Progenitor cell of endocrine pancreas (in vitro differentiated cells): Measurements from ENCODE around the gene OGG1. TPM values are rescaled to one million over a fixed set of nuclear protein-coding genes. Genes with fewer than 3 reads are reported as not detected.

Experiments
- DNase-seq: peaks from one replicate; pipeline ENCODE4 v3.0.0; 2021; ENCODE audit warnings: low spot score; ENCODE audit not compliant: unreplicated experiment
- H3K27ac Mint-ChIP-seq: 2 replicates; pipeline ENCODE4 v1.8.0; 2021; ENCODE audit warnings: mild to moderate bottlenecking, moderate library complexity, mixed read lengths
- H3K27me3 Mint-ChIP-seq: 2 replicates; pipeline ENCODE4 v1.8.0; 2021; ENCODE audit warnings: mixed read lengths
- H3K36me3 Mint-ChIP-seq: 2 replicates; pipeline ENCODE4 v1.8.0; 2022; ENCODE audit warnings: mixed read lengths; ENCODE audit not compliant: insufficient read depth
- H3K4me1 Mint-ChIP-seq: 2 replicates; pipeline ENCODE4 v1.8.0; 2021; ENCODE audit warnings: low read depth, mixed read lengths
- H3K4me3 Mint-ChIP-seq: 2 replicates; pipeline ENCODE4 v1.8.0; 2021; ENCODE audit warnings: low read depth, mild to moderate bottlenecking, moderate library complexity, mixed read lengths
- H3K9me3 Mint-ChIP-seq: 2 replicates; pipeline ENCODE4 v1.8.0; 2021; ENCODE audit warnings: low read depth, mixed read lengths
- CTCF ChIP-seq: fragments of 200-600 bp; sonication (generic); IDR thresholded peaks from one replicate; pipeline ENCODE4 v1.5.0; 2021; ENCODE audit warnings: antibody characterized with exemption, mild to moderate bottlenecking; ENCODE audit not compliant: unreplicated experiment
- total RNA-seq: library from RNA; stranded (reverse); gene quantifications from 2 replicates; pipeline ENCODE4 v1.2.1, GENCODE V29; 2021

Gene OGG1
- total RNA-seq, 1 donor from 2014 or later: 47.7 TPM

GRCh38 chr3:9800529-9800928 lies 50.8 kb downstream of the OGG1 start:
- H3K27me3 Mint-ChIP-seq: no peaks in the 10 kb centered on the region
- H3K4me1 Mint-ChIP-seq: no peaks in the 10 kb centered on the region
- H3K27ac Mint-ChIP-seq: no peak overlapping the region
- peak; percentile 42 for TF ChIP-seq CTCF
- DNase-seq: no peak
- no peak overlapping the region for H3K4me3 Mint-ChIP-seq
- H3K36me3 Mint-ChIP-seq: peaks cover 26% of the 10 kb centered on the region
- no peaks in the 10 kb centered on the region for H3K9me3 Mint-ChIP-seq

GRCh38 chr3:9803494-9803893 lies 53.7 kb downstream of the OGG1 start:
- Mint-ChIP-seq H3K27me3 (no peaks in the 10 kb centered on the region), H3K9me3 (no peaks in the 10 kb centered on the region), H3K27ac (peak overlapping the region; percentile 38), H3K36me3 (peaks cover 20% of the 10 kb centered on the region), H3K4me1 (no peaks in the 10 kb centered on the region), H3K4me3 (no peak overlapping the region)
- DNase-seq: no peak
- TF ChIP-seq CTCF: no peak

- H3K27ac Mint-ChIP-seq: no peak overlapping the region
- H3K4me1 Mint-ChIP-seq: peaks cover 4% of the 10 kb centered on the region
- H3K36me3 Mint-ChIP-seq: peaks cover 19% of the 10 kb centered on the region
- H3K27me3 Mint-ChIP-seq: no peaks in the 10 kb centered on the region
- H3K4me3 Mint-ChIP-seq: no peak overlapping the region
- no peak for DNase-seq
- no peaks in the 10 kb centered on the region for H3K9me3 Mint-ChIP-seq
- no peak for TF ChIP-seq CTCF
Observed at GRCh38 chr3:9804996-9805395, 55.2 kb downstream of the OGG1 start.

GRCh38 chr3:9806137-9806536 lies 56.4 kb downstream of the OGG1 start:
- Mint-ChIP-seq H3K36me3 (peaks cover 17% of the 10 kb centered on the region), H3K9me3 (no peaks in the 10 kb centered on the region), H3K27ac (peak overlapping the region; percentile 20), H3K4me1 (peaks cover 7% of the 10 kb centered on the region), H3K4me3 (no peak overlapping the region), H3K27me3 (peaks cover 6% of the 10 kb centered on the region)
- no peak for TF ChIP-seq CTCF
- no peak for DNase-seq

Other genes starting within 250 kb of the OGG1 start
- gene LHFPL4, start 196.1 kb upstream of the OGG1 start, total RNA-seq: 0.55 and 0.64 TPM in 2 replicates
- gene MTMR14, start 100.4 kb upstream of the OGG1 start, total RNA-seq: 39.4 and 42.3 TPM in 2 replicates
- gene CPNE9, start 46.1 kb upstream of the OGG1 start, total RNA-seq: 0.47 and 0.69 TPM in 2 replicates
- 25.2 and 25.6 TPM in 2 replicates for gene BRPF1, start 18.2 kb upstream of the OGG1 start, total RNA-seq
- 16.9 and 17.1 TPM in 2 replicates for gene CAMK1, start 20.0 kb downstream of the OGG1 start, total RNA-seq
- gene TADA3, start 42.5 kb downstream of the OGG1 start, total RNA-seq: 66.6 and 70.8 TPM in 2 replicates
- 129 and 135 TPM in 2 replicates for gene ARPC4, start 43.1 kb downstream of the OGG1 start, total RNA-seq
- gene TTLL3, start 60.3 kb downstream of the OGG1 start, total RNA-seq: 51.6 and 59.6 TPM in 2 replicates
- gene RPUSD3, start 94.1 kb downstream of the OGG1 start, total RNA-seq: 55.0 and 60.3 TPM in 2 replicates
- not detected in 2 replicates for gene CIDEC, start 130.3 kb downstream of the OGG1 start, total RNA-seq
- 30.5 and 33.0 TPM in 2 replicates for gene JAGN1, start 140.7 kb downstream of the OGG1 start, total RNA-seq
- 4.9 and 7.0 TPM in 2 replicates for gene IL17RE, start 152.9 kb downstream of the OGG1 start, total RNA-seq
- 13.4 and 17.1 TPM in 2 replicates for gene IL17RC, start 167.1 kb downstream of the OGG1 start, total RNA-seq
- gene CRELD1, start 183.9 kb downstream of the OGG1 start, total RNA-seq: 57.1 and 60.3 TPM in 2 replicates
- gene PRRT3, start 202.5 kb downstream of the OGG1 start, total RNA-seq: 10.4 and 11.4 TPM in 2 replicates
- 38.6 and 42.1 TPM in 2 replicates for gene EMC3, start 236.9 kb downstream of the OGG1 start, total RNA-seq